ENCODE measurements around the gene MCC. TPM values are rescaled to one million over a fixed set of nuclear protein-coding genes. Genes with fewer than 3 reads are reported as not detected.

MCC gene
- total RNA-seq, 1 donor from 2014 or later, result 2.5 TPM

DNA sequence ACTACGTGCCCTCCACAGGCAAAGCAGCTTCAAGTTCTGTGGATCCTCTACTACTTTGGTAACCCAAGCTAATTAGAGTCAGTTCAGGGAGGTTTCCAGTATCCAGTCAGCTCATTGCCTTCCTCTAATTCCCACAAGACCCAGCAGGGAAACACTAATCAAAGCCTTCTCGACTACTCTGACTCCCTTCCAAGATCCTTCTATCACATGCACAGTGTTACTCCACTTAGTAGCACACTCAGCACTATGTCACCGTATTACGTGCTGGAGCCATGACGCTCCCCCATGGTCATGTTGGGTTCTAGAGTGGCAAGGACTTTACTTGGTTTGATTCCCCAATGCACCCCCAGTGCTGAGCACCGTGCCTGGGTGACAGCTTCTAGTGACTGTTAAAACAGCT lies 458.6 kb downstream of the MCC start:
- H3K36me3 Mint-ChIP-seq, result peaks cover 31% of the 10 kb centered on the region

DNA sequence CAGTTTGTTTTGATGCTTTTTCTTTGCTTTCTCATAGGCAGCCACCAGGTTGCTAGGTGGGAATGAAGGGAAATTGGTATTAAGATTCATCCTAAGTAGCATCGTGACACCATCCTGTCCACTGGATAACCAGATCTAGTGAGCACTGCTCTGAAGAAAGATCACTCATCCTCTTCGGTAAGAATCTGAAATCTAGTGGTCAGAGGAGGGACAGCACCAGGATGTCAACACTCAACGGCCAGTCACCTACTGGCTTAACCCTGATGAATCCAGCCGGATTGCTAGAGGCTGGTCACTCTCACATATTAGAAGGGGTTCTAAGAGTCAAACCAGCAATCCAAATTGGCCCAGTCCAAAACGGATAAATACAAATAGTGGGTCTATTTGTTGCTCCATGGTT lies 460.8 kb downstream of the MCC start:
- Histone ChIP-seq H3K4me2 (no peak overlapping the region), H3K4me1 (peaks cover 9% of the 10 kb centered on the region), H3K79me2 (ENCODE audit: low read depth) (no peaks in the 10 kb centered on the region), H3K27ac (no peak overlapping the region), H2AFZ (replicated peaks) (no peak overlapping the region), H3K36me3 (no peaks in the 10 kb centered on the region), H3F3A (ENCODE audit: low read depth) (no peaks in the 10 kb centered on the region), H3K4me3 (no peak overlapping the region), H3K27me3 (no peaks in the 10 kb centered on the region), H3K9me3 (ENCODE audit: low read depth) (no peaks in the 10 kb centered on the region), H3K9ac (no peak overlapping the region), H4K20me1 (ENCODE audit: low read depth) (no peaks in the 10 kb centered on the region)
- Mint-ChIP-seq H3K9me3 (no peaks in the 10 kb centered on the region), H3K36me3 (peaks cover 41% of the 10 kb centered on the region), H3K27me3 (ENCODE audit: insufficient read depth, low read depth) (peaks cover 3% of the 10 kb centered on the region), H3K27ac (no peak overlapping the region), H3K4me3 (no peak overlapping the region), H3K4me1 (peaks cover 10% of the 10 kb centered on the region)
- TF ChIP-seq EZH2 (IDR thresholded peaks at IDR 0.05) (no peak), EZH2phosphoT487 (IDR thresholded peaks at IDR 0.05) (no peak)
- TF ChIP-seq, protein P1, sequence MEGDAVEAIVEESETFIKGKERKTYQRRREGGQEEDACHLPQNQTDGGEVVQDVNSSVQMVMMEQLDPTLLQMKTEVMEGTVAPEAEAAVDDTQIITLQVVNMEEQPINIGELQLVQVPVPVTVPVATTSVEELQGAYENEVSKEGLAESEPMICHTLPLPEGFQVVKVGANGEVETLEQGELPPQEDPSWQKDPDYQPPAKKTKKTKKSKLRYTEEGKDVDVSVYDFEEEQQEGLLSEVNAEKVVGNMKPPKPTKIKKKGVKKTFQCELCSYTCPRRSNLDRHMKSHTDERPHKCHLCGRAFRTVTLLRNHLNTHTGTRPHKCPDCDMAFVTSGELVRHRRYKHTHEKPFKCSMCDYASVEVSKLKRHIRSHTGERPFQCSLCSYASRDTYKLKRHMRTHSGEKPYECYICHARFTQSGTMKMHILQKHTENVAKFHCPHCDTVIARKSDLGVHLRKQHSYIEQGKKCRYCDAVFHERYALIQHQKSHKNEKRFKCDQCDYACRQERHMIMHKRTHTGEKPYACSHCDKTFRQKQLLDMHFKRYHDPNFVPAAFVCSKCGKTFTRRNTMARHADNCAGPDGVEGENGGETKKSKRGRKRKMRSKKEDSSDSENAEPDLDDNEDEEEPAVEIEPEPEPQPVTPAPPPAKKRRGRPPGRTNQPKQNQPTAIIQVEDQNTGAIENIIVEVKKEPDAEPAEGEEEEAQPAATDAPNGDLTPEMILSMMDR (IDR thresholded peaks at IDR 0.05), result no peak
- DNase-seq (ENCODE audit: low spot score), result no peak

More for the DNA sequence above, 458.6 kb downstream of the MCC start:
- Histone ChIP-seq H3K79me2 (ENCODE audit: low read depth) (no peaks in the 10 kb centered on the region), H3K9ac (no peak overlapping the region), H2AFZ (replicated peaks) (no peak overlapping the region), H3K36me3 (no peaks in the 10 kb centered on the region), H3K4me2 (no peak overlapping the region), H3K9me3 (ENCODE audit: low read depth) (no peaks in the 10 kb centered on the region), H3K27me3 (no peaks in the 10 kb centered on the region), H3K4me3 (no peak overlapping the region), H3K27ac (no peak overlapping the region), H3K4me1 (peaks cover 18% of the 10 kb centered on the region), H3F3A (ENCODE audit: low read depth) (peaks cover 6% of the 10 kb centered on the region), H4K20me1 (ENCODE audit: low read depth) (no peaks in the 10 kb centered on the region)
- H3K27me3 Mint-ChIP-seq (ENCODE audit: insufficient read depth, low read depth), result peaks cover 5% of the 10 kb centered on the region
- no peak for TF ChIP-seq EZH2phosphoT487 (IDR thresholded peaks at IDR 0.05)
- TF ChIP-seq, protein P1 (IDR thresholded peaks at IDR 0.05), result no peak
- H3K9me3 Mint-ChIP-seq, result no peaks in the 10 kb centered on the region
- H3K4me3 Mint-ChIP-seq, result no peak overlapping the region
- no peak overlapping the region for H3K27ac Mint-ChIP-seq
- no peak for DNase-seq (ENCODE audit: low spot score)
- H3K4me1 Mint-ChIP-seq, result peaks cover 22% of the 10 kb centered on the region

DNA sequence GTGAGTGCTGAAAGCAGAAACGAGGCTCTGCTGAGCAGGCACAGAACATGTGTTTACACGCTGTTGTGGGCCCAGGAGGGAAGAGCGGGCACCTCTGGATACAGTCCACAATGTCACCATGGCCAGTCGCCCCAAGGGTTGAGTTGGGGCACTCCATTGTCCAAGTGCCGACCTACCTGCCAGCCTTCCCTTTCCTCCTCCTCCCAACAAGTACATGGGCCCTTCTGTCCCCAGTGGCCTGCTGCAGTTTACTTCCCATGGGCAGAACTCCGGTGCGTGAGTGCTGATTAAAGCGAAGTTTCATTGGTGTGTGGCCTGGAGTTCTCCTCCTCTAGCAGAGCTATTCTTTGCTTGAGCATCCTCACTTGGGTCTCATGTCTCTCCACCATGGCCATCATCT lies 461.2 kb downstream of the MCC start:
- Mint-ChIP-seq H3K27me3 (ENCODE audit: insufficient read depth, low read depth) (peaks cover 2% of the 10 kb centered on the region), H3K36me3 (peaks cover 42% of the 10 kb centered on the region)
- H2AFZ ChIP-seq (replicated peaks), result no peak overlapping the region

More for the DNA sequence above, 461.2 kb downstream of the MCC start:
- no peaks in the 10 kb centered on the region for H3K36me3 ChIP-seq
- no peak overlapping the region for H3K27ac ChIP-seq
- no peak overlapping the region for H3K9ac ChIP-seq
- TF ChIP-seq EZH2 (IDR thresholded peaks at IDR 0.05), result no peak
- TF ChIP-seq EZH2phosphoT487 (IDR thresholded peaks at IDR 0.05), result no peak
- TF ChIP-seq, protein P1 (IDR thresholded peaks at IDR 0.05), result no peak
- DNase-seq (ENCODE audit: low spot score), result no peak
- H3K79me2 ChIP-seq (ENCODE audit: low read depth), result no peaks in the 10 kb centered on the region
- no peaks in the 10 kb centered on the region for H3K9me3 ChIP-seq (ENCODE audit: low read depth)
- H3K9me3 Mint-ChIP-seq, result no peaks in the 10 kb centered on the region
- H3K4me1 ChIP-seq, result peaks cover 9% of the 10 kb centered on the region
- no peak overlapping the region for H3K4me2 ChIP-seq
- peak overlapping the region; percentile 63 for H3K27ac Mint-ChIP-seq
- H3F3A ChIP-seq (ENCODE audit: low read depth), result no peaks in the 10 kb centered on the region
- H3K4me3 Mint-ChIP-seq, result no peak overlapping the region
- H3K4me1 Mint-ChIP-seq, result peaks cover 10% of the 10 kb centered on the region
- no peaks in the 10 kb centered on the region for H3K27me3 ChIP-seq
- H3K4me3 ChIP-seq, result no peak overlapping the region
- no peaks in the 10 kb centered on the region for H4K20me1 ChIP-seq (ENCODE audit: low read depth)
